HG03457 (cell line): ENCODE results near the gene ACTG2.
A peak's percentile ranks its signal among the peaks of the same experiment; 100 is the strongest.

Experiments
- ATAC-seq: cut with Tn5 transposase; IDR thresholded peaks from one replicate; pipeline ENCODE4 v1.9.1; 2021; ENCODE audit warnings: moderate number of reproducible peaks; ENCODE audit not compliant: unreplicated experiment

Gene ACTG2

DNA sequence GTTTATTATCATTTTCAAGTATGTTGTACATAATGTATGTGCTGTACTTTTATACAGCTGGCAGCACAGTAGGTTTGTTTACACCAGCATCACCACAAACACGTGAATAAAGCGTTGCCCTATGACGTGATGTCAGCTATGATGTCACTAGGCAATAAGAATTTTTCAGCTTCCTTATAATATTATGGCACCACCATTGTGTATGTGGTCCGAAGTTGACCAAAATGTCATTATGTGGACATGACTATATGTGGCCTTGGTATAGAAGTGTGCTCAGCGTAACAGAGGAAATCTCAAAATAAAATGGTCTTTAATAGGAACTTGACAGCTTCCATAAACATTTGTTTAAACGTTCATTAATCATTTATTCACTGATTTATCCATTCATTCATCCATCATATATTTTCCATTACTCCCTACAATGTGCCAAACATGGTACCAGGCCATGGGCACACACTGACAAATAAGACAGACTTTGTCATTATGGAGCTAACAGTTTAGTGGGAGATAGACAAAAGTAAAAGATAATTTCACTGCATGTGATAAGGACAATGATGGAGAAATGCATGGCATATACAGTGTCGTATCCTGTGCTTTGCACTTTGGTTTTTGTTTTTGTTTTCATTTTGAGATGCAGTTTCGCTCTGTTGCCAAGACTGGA is 18.9 kb downstream of the ACTG2 start:
- no peak for ATAC-seq

DNA sequence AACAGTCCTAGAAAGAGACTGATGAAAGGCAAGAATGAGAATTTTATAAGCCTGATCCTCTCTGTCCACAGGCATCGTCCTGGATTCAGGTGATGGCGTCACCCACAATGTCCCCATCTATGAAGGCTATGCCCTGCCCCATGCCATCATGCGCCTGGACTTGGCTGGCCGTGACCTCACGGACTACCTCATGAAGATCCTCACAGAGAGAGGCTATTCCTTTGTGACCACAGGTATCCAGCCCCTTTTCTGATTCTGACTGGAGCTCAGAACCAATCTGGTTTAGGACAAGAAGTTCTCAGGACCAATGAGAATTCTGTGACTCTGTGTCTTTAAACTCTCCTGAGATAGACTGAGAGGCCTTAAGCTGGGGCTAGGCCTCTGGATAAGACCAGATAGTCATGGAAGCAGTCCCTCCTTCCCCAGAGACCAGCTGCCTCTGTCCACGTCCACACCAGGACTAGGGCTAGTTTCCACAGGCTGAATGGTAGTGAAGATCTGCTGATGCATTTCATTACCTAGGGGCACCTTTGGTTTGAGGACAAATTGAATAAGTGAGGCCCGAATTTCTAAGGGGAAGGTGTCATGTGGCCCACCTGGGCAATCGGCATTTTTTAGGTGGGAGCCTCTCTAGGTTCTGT is 20.7 kb downstream of the ACTG2 start:
- ATAC-seq: no peak

DNA sequence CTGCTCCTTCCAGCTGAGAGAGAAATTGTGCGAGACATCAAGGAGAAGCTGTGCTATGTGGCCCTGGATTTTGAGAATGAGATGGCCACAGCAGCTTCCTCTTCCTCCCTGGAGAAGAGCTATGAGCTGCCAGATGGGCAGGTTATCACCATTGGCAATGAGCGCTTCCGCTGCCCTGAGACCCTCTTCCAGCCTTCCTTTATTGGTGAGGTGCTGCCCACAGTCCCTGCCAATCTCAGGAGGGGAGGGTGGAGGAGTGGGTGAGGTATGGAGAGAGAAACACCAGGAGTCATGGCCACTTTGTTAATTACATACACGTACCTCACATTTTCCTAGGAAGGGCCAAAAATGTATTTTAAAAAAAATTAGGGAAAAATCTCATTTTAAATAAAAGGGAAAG is 21.9 kb downstream of the ACTG2 start:
- ATAC-seq: no peak

DNA sequence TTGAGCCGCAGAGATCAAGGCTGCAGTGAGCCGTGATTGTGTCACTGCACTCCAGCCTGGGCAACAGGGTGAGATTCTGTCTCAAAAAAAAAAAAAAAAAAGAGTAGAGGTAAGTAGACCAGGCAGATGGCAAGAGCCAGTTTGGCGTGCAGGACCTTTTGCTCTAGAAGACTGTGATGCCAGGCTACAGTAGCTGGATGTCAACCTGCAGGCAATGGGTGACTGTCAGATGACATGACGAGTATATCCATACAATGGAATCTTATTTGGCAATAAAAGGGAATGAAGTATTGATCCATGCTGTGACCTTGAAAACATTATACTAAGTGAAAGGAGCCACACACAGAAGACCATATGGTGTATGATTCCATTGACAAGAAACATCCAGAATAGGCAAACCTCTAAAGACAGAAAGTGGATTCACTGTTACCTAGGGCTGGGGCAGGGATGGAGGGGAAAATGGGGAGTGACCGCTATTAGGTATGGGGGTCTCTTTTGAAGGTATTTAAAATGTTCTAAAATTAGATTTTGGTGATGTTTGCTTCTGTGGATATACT is 22.7 kb downstream of the ACTG2 start:
- ATAC-seq: no peak

DNA sequence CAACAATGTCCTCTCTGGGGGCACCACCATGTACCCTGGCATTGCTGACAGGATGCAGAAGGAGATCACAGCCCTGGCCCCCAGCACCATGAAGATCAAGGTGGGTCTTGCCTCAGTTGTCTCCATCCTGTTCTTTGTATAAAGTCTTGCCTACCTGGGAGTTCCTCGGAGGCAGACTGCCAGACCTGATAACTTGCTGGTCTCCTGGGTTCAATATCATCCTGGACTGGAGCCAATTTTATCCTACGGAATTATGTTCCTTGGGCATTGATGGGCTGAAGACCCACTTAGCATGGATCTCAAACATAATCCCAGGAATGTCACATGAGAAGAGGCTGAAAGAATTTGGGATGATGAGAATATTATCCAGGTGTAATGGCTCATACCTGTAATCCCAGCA is 23.9 kb downstream of the ACTG2 start:
- ATAC-seq: no peak

DNA sequence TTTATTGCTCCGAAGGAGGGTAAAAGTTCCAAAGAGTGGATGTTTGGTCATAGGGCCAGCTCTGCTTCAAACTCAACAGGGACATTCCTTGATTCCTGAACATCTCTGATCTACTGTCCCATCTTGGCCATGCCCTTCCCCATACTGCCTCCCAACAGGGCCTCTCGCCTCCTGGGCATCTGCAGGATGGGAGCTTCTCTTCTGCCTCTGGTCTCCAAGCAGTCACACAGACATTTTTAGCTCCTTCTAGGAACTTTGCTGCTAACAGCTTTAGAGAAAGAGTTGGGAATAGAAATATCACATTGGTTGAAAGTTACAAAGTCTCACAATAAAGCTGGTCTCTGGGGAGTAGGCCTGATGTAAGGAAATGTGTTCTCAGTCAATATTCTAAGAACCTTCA is 24.5 kb downstream of the ACTG2 start:
- ATAC-seq: no peak

DNA sequence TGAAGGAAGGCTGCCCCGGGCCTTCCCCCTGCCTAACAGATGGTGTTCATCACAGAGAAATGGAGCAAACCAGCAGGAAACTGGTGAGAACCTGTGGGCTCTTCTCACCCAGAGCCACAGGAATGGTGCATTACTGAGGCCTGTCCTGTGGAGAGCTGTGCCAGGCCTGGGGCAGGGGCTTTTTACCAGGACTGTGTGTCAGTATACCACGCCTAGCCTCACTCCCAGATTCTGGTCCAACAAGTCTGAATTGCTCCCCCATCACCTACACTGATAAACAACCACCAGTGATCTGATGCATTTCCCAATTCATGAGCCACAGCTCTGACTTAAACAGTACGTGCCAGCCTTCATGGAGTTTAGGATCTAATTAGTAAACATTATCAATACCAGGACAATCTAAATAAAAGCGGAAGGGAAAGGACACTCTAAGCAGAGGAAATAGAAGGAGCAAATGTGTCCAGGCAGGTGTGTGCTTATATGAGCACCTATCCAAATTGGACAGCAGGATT is 24.9 kb downstream of the ACTG2 start:
- ATAC-seq: no peak

DNA sequence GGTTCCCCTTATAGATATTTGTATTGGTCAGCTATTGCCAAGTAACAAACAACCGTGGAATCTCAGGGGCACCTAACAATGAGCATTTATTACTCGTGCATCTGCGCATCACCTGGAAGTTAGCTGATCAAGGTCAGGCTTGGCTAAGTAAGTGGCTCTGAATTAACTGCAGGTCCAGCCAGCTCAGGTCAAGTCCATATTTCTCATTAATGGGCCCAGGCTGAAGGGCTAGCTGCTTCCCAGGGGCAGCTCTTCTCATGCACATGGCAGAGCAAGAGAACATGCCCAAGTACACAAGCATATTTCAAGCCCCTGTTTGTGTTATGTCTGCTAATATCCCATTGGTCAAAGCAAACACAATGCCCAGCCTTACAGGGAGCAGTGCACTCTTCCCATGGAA is 26.0 kb downstream of the ACTG2 start:
- no peak for ATAC-seq

DNA sequence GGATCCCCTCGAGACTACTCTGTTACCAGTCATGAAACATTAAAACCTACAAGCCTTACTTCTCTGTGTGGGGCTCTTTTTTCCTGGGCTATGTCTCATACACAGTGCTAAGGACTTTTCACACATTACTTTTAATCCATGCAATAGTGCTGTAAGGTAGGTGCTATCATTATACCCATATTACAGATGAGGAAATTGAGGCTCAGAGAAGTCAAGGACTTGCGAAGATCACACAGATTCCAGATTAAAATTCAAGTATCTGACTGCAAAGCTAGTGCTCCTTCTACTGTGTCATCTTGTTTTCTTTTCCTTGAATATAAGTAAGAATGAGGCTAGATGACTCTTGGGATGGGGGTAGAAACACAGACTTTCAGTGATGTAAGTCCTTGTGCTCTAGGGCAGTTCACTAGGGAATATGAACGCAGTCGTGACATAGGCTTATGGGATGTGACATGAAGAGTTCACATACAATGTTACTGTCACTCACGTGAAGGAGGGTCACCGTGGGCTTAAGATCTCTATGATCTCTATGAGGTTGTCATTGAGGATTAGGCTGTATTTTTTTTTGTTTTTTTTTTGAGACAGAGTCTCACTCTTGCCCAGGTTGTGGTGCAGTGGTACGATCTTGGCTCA is 26.9 kb downstream of the ACTG2 start:
- ATAC-seq: no peak

DNA sequence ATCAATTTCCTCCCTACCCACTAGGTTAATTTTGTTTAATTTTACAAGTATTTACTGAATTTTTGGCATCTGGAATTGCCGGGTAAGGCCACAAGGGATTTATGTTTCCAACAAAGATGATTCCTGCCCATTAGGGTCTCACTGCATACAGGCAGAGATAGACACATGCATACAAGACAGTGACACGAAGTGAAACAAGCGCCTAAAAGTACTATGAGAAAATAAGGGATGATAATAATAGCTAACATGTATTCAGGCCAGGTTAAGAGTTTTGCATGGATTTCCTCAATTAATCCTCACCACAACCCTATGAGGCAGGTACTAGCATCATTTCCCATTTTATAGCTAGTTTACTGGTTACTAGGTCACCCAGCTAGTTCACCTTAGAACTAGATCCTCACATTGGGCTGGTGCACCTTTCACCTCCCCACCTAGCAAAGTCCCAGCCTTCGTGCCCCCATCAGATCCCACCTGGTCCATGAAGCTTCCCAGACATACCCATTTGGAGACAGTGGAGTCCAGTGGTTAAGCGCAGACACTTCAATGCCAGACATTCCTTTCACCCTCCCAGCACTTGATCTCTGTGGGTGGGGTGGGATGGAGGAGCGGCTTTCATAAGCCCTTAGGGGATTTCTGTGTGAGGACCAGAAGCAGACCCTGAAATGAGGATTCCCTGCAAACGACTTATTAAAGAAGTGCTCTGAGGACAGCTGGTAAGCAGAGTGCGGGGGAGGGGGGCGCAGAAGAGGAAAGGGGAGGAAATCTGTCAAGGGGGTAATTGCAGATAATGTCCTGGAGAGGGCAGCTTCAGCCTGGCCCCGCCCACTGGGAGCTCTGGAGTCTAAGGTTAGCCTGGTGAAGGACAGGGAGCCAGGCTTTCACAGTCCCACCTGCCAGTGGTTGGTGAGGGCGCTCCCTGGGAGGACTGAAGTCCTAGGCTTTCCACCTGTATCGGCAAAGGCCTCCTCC is 28.1 kb downstream of the ACTG2 start:
- ATAC-seq: no peak

DNA sequence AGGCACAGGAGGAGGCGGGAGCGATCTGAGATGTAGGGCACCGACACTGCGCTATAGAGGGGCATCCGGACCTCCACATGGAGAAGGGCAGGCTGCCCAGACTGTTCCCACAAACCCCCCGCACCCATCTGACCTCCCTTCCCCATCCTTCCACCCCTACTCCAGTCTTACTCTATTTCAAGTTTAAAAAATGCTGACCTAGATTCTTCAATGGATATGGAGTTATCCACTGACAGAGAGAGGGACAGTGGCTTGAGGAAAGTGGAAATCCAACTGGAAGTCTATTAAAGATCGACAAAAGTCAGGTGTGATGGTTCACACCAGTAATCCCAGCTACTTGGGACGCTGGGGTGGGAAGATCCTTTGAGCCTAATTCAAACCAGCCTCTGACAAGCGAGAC is 28.8 kb downstream of the ACTG2 start:
- ATAC-seq: no peak

DNA sequence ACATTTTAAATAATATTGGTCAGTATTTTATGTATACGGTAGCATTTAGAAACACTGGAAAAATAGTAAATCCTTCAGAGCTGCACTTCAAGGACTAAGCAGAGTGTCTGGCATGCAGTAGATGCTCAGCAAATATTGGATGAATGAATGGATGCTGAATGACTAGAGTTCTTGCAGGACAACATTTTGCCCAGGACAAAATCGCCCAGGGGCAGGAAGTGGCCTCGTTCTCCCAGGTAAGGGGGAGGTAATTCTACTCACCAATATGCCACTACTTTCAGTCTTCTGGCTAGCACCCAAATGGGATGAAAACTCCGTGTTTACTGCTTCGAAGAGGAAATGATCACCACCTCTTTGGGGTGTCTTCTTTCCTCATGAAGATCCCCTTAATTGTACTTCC is 29.9 kb downstream of the ACTG2 start:
- no peak for ATAC-seq

DNA sequence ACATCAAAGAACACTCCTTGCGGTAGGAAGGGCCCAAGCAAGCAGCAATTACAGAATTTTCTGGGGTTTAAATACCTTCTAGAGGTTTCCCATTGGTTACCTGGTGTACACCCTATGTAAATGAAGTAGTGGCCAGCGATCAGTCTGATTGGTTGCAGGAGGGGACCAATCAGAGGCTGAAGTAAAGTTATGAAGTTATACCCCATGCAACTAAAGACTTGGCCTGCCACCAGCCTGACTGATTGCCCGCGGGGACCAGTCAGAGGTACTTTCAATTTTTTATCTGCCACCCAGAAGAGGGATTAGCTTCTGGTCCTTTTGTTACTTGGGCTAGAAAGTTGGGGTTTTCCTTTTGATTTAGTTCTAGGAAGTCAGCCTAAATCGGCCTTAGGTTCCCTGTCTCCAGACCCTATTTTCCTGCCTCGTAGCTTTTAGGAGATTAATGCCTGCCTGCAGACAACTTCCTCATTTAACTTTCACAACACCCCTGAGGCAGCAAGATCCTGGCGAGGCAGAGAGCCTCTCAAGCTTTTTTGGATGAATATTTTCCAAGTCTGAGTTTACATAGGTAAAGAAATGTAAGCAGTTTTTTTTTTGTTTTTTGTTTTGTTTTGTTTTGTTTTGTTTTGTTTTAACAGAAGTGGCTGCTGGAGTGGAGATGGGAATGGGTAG is 32.4 kb downstream of the ACTG2 start:
- no peak for ATAC-seq

DNA sequence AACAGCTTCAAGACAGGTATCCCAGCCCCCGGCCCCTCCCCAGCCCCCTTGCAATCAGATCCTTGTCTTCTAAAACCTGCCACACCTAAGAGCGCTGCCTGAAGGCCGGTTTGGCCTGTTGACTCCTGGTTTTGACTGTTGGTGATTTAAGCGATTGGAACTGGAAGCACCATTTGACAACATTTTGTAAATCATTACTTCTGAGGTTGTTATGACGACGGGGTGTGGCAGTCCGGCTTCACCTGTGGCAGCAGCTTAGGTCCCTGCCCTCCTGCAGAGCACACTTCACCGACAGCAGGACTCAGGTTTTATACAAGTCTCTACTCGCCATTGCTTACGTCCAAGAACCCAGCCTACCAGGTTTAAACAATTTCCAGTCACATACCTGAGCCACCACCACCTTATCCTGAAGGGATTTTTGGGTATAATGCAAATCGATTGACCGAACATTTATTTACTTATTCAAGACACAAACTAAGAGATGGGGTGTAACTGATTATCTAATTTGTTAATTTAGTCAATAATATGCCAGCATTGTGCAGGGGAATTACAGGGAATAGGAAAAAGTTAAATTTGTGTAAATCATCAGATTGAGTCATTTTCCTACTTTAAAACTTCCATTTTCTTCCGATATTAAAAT is 33.2 kb downstream of the ACTG2 start:
- no peak for ATAC-seq

DNA sequence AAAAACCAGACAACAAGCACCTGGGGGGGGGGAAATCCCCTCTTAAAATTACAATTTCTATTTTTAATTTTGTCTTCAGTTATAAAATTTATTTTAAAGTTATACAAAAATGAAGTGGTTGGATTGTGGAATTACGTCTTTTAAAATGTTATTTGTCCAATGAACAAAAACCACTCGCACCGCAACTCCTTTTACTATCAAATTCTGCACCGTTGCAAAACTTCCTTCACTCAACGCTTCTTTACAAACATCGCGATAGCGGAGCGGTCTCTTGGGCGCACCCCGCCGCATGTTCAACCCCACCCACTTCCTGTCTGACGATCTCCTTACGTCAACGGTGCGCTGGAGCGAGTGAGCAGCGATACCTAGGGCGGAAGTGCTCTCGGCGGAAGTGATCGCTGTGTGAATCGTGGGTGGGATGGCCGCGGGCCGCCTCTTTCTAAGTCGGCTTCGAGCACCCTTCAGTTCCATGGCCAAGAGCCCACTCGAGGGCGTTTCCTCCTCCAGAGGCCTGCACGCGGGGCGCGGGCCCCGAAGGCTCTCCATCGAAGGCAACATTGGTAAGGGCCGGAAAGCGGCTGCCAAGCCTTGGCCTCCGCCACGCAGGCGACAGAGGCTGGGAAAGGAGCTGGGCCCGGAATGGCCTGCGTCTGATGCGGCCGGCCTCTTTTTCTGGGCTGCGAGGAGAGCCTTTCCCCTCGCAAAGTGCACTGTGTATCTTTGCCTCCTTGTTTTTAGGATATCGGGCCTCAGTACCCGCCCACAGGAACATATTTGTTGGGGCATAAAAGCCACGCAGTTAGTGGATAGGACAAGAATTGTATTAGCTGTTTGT is 33.9 kb downstream of the ACTG2 start, which contains the start of gene DGUOK:
DGUOK (plus strand) TSS at position 388 of the 835 bp plus-strand sequence; CDS start at position 419, 31 bp downstream.
- peak; percentile 96 for ATAC-seq

DNA sequence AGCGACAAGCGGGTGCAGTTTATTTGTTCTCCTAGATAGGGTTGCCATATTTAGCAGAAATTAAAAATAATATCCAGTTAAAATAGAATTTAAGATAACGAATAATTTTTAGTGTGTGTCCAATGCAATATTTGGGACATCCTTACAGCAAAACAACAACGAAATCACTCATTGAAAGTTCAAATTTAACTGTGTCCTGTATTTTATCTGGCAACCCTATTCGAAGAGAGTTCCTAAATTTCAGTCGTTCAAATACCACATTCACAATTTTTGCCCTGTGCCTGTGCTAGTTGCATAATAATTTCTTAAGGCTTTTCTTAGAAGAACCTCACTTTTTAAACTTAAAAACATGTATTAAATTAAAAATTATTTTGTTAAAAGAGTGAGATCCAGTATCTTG is 34.5 kb downstream of the ACTG2 start:
- ATAC-seq: no peak

DNA sequence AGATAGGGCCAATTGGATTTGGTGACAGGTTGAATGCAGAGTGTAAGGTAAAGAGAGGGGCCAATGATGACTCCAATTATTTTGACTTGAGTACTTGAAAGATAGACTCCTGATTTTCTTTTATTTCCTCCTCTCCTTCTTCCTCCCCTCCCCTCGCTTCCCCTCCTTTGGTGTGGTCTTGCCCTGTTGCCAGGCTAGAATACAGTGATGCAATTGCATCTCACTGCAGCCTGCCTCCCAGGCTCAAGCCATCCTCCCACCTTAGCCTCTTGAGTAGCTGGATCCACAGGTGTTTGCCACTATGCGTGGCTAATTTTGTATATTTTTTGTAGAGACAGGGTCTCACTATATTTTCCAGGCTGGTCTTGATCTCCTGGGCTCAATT is 36.1 kb downstream of the ACTG2 start:
- ATAC-seq: no peak

DNA sequence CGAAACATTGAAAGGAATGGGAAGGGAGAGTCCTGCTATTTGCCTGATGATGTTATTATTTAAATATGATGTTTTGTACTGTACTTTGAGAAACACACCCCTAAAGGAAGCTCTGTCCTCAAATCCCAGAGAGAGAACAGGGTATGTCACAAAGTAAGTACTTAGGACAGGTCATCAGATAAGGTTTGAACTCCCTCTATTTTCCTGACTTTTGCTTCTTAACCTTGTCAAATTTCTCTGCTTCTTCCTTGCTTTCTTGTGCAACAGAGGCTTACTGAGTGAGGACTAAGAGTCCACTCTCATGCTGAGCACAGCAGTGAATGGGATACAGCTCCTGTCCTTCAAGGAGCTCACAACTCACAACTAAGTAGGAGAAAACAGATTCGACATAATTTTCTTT is 37.6 kb downstream of the ACTG2 start:
- no peak for ATAC-seq
